GM12878 (cell line): Measurements from ENCODE around the gene ITPKB. TPM values are rescaled to one million over a fixed set of nuclear protein-coding genes. Genes with fewer than 3 reads are reported as not detected.

Experiments
- CBFB ChIP-seq: IDR thresholded peaks from 2 replicates; pipeline ENCODE4 v1.6.1; 2016; ENCODE audit warnings: antibody characterized with exemption, low read depth
- CHD2 ChIP-seq: IDR thresholded peaks from 2 replicates; pipeline ENCODE4 v1.6.1; 2011; ENCODE audit warnings: low read depth, low read length, improper control_type of control experiment, borderline replicate concordance
- CREB1 ChIP-seq: IDR thresholded peaks from 2 replicates; pipeline ENCODE4 v1.6.1; 2012; ENCODE audit warnings: low read depth, mild to moderate bottlenecking, inconsistent platforms
- ELK1 ChIP-seq: IDR thresholded peaks from 2 replicates; pipeline ENCODE4 v1.6.1; 2012; ENCODE audit warnings: low read depth, low read length, improper control_type of control experiment
- ETV6 ChIP-seq, 2 experiments: fragments of 450-650 bp in 1 of 2; IDR thresholded peaks in 1 of 2; conservative IDR thresholded peaks in 1 of 2; 2 replicates each; pipeline ENCODE4 v1.6.1; 2014; ENCODE audit warnings: antibody characterized with exemption in 1 of 2, borderline replicate concordance in 1 of 2, low read depth in 1 of 2, mild to moderate bottlenecking in 1 of 2, moderate library complexity in 1 of 2
- FOXM1 ChIP-seq: IDR thresholded peaks from 2 replicates; pipeline ENCODE4 v1.6.1; 2012; ENCODE audit warnings: low read depth, mild to moderate bottlenecking, inconsistent platforms, low read length, moderate library complexity
- HDAC2 ChIP-seq: fragments of 200-600 bp; sonication (generic); IDR thresholded peaks from 2 replicates; pipeline ENCODE4 v1.6.1; 2017
- KDM1A ChIP-seq: fragments of 200-600 bp; sonication (generic); IDR thresholded peaks from 2 replicates; pipeline ENCODE4 v1.6.1; 2016; ENCODE audit warnings: borderline replicate concordance
- MAX ChIP-seq: IDR thresholded peaks from 2 replicates; pipeline ENCODE4 v1.6.1; 2012; ENCODE audit warnings: low read depth, low read length, improper control_type of control experiment
- NR2C2 ChIP-seq: IDR thresholded peaks from 2 replicates; pipeline ENCODE4 v1.6.1; 2011; ENCODE audit warnings: borderline replicate concordance, low read depth; ENCODE audit not compliant: control insufficient read depth, insufficient read length
- PAX8 ChIP-seq: fragments of 450-650 bp; IDR thresholded peaks from 2 replicates; pipeline ENCODE4 v1.6.1; 2017; ENCODE audit warnings: mild to moderate bottlenecking, moderate library complexity
- POLR2A ChIP-seq: IDR thresholded peaks from 2 replicates; pipeline ENCODE4 v1.6.1; 2011; ENCODE audit warnings: low read depth, mild to moderate bottlenecking, low read length
- PRDM15 ChIP-seq: fragments of 450-650 bp; formaldehyde crosslinking; IDR thresholded peaks from 2 replicates; pipeline ENCODE4 v1.4.0; 2020; ENCODE audit warnings: mild to moderate bottlenecking, moderate library complexity
- RAD51 ChIP-seq: fragments of 450-650 bp; IDR thresholded peaks from 2 replicates; pipeline ENCODE4 v1.6.1; 2016; ENCODE audit warnings: moderate library complexity, mild to moderate bottlenecking, inconsistent platforms
- RUNX3 ChIP-seq: IDR thresholded peaks from 2 replicates; pipeline ENCODE4 v1.6.1; 2012; ENCODE audit warnings: low read length, inconsistent platforms
- polyA plus RNA-seq, 11 experiments: library from polyadenylated mRNA; depleted of rRNA in 4 of 11; unstranded in 6 of 11; stranded (reverse) in 5 of 11; fragments of >200 nt; fragmentation: Nextera tagmentation in 4 of 11; fragmentation: Illumina TruSeq in 1 of 11; extraction: Ambion mirVana in 4 of 11; extraction: Trizol in 1 of 11; gene quantifications; 1 replicate in 1 of 11; 2 replicates in 10 of 11; pipeline versions ENCODE4 v1.2.1 to v1.2.3, GENCODE V29; 2011 to 2016; ENCODE audit warnings: inconsistent platforms in 2 of 11, missing spikeins in 2 of 11, low read depth in 1 of 11
- total RNA-seq, 4 experiments: library from RNA; depleted of rRNA in 3 of 4; stranded (reverse); fragments of >200 nt in 3 of 4; fragmentation: Illumina TruSeq in 1 of 4; extraction: Trizol in 1 of 4; gene quantifications; 2 replicates each; pipeline versions ENCODE4 v1.2.1 to v1.2.3, GENCODE V29; 2013 to 2021
- TF ChIP-seq, protein P1 (sequence below): fragments of 450-650 bp; IDR thresholded peaks from 2 replicates; pipeline ENCODE4 v1.6.1; 2018; ENCODE audit warnings: borderline replicate concordance, mild to moderate bottlenecking; ENCODE audit not compliant: partially characterized antibody

ITPKB gene
- total and polyA plus RNA-seq, 10 of the 15 experiments (the other 5 are each of a cell fraction or from before 2014, with no cell fraction given): 1.3 to 38.7 (median 12.9) TPM

GRCh38 chr1:226737819-226738420 lies 1.2 kb downstream of the ITPKB start (continued):
- no peak for TF ChIP-seq PRDM15 (CRISPR knock-in tag)
- peak; percentile 22; the same call in 1 of the 2 replicates for TF ChIP-seq RUNX3
- peak; percentile 34 for TF ChIP-seq POLR2A
- TF ChIP-seq, protein P1, sequence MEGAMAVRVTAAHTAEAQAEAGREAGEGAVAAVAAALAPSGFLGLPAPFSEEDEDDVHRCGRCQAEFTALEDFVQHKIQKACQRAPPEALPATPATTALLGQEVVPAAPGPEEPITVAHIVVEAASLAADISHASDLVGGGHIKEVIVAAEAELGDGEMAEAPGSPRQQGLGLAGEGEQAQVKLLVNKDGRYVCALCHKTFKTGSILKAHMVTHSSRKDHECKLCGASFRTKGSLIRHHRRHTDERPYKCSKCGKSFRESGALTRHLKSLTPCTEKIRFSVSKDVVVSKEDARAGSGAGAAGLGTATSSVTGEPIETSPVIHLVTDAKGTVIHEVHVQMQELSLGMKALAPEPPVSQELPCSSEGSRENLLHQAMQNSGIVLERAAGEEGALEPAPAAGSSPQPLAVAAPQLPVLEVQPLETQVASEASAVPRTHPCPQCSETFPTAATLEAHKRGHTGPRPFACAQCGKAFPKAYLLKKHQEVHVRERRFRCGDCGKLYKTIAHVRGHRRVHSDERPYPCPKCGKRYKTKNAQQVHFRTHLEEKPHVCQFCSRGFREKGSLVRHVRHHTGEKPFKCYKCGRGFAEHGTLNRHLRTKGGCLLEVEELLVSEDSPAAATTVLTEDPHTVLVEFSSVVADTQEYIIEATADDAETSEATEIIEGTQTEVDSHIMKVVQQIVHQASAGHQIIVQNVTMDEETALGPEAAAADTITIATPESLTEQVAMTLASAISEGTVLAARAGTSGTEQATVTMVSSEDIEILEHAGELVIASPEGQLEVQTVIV: no peak
- TF ChIP-seq ETV6 (conservative IDR thresholded peaks at IDR 0.05 in 1 of 2, IDR thresholded peaks at IDR 0.05 in 1 of 2; ENCODE audit: borderline replicate concordance in 1 of 2, low read depth in 1 of 2): no peak
- no peak for TF ChIP-seq HDAC2
- TF ChIP-seq ELK1: peak; percentile 32; the same call in 1 of the 2 replicates
- no peak for TF ChIP-seq FOXM1
- TF ChIP-seq PAX8: no peak
- no peak for TF ChIP-seq RAD51
- TF ChIP-seq CBFB: 0 out of 2 replicates have a peak, but pooled peaks have one; percentile 17
- no peak for TF ChIP-seq NR2C2
- no peak for TF ChIP-seq KDM1A
- TF ChIP-seq MAX: peak; percentile 33; the same call in 1 of the 2 replicates
- no peak for TF ChIP-seq CREB1
- 0 out of 2 replicates have a peak, but pooled peaks have one; percentile 34 for TF ChIP-seq CHD2
- TF ChIP-seq, all 136 proteins: peak for 10
